ENCODE data around the gene SYTL3. TPM values are rescaled to one million over a fixed set of nuclear protein-coding genes. Genes with fewer than 3 reads are reported as not detected.

SYTL3 gene
- total RNA-seq, 4 donors from 2014 or later: 4.8 to 23.1 (median 11.3) TPM

DNA sequence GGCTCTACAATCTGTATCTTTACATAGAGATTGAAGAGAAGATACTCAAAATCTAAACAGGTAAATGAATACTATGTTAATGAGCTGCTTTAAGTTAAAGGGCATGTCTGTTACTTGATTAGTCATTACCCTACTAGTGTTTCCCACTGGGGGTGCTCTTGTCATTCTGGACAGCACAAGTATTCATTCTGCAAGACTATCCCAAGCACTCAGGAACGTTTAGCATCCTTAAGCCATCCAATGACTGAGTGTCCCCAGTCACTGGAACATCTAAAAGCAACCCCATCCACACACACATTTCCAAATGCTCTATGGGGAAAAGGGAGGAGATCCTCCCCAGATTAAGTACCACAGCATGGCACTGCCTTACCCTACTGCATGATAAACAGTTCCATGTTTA, 143.6 kb downstream of the SYTL3 start:
- no peaks in the 10 kb centered on the region for H3K9me3 ChIP-seq
- H3K36me3 ChIP-seq: peaks cover 0 to 8% (median 0%) of the 10 kb centered on the region in 3 donors
- peak overlapping the region in 2 of 4 donors; percentile 47 to 53 for H3K27ac ChIP-seq
- TF ChIP-seq POLR2A (IDR thresholded peaks at IDR 0.05) (no peak), CTCF (IDR thresholded peaks at IDR 0.05) (peak; percentile 13 to 58 (median 48))
- no peak for DNase-seq
- no peaks in the 10 kb centered on the region for H3K27me3 ChIP-seq
- peaks cover 8 to 76% (median 25%) of the 10 kb centered on the region in 4 donors for H3K4me1 ChIP-seq
- H3K4me3 ChIP-seq: no peak overlapping the region

GRCh38 chr6:158795516-158795915, 145.7 kb downstream of the SYTL3 start:
- Histone ChIP-seq H3K4me3 (no peak overlapping the region), H3K4me1 (peaks cover 11 to 78% (median 28%) of the 10 kb centered on the region in 4 donors), H3K9me3 (no peaks in the 10 kb centered on the region), H3K36me3 (no peaks in the 10 kb centered on the region), H3K27ac (peak overlapping the region; percentile 6 to 84 (median 28)), H3K27me3 (no peaks in the 10 kb centered on the region)
- TF ChIP-seq CTCF (IDR thresholded peaks at IDR 0.05) (no peak), POLR2A (IDR thresholded peaks at IDR 0.05) (peak in 1 of 2 donors; percentile 44)
- DNase-seq: peak in 1 of 3 donors; percentile 71

GRCh38 chr6:158796353-158796752, 146.5 kb downstream of the SYTL3 start:
- no peaks in the 10 kb centered on the region for H3K27me3 ChIP-seq
- no peaks in the 10 kb centered on the region for H3K9me3 ChIP-seq
- H3K4me1 ChIP-seq: peaks cover 11 to 86% (median 31%) of the 10 kb centered on the region in 4 donors
- peak overlapping the region in 3 of 4 donors; percentile 6 to 84 (median 33) for H3K27ac ChIP-seq
- TF ChIP-seq POLR2A (IDR thresholded peaks at IDR 0.05) (no peak), CTCF (IDR thresholded peaks at IDR 0.05) (no peak)
- no peak for DNase-seq
- no peaks in the 10 kb centered on the region for H3K36me3 ChIP-seq
- no peak overlapping the region for H3K4me3 ChIP-seq

- no peak for DNase-seq
- peaks cover 11 to 89% (median 37%) of the 10 kb centered on the region in 4 donors for H3K4me1 ChIP-seq
- H3K4me3 ChIP-seq: no peak overlapping the region
- H3K27me3 ChIP-seq: no peaks in the 10 kb centered on the region
- no peaks in the 10 kb centered on the region for H3K36me3 ChIP-seq
- no peaks in the 10 kb centered on the region for H3K9me3 ChIP-seq
- no peak for TF ChIP-seq CTCF (IDR thresholded peaks at IDR 0.05)
- TF ChIP-seq POLR2A (IDR thresholded peaks at IDR 0.05): no peak
- peak overlapping the region; percentile 55 to 84 (median 68) for H3K27ac ChIP-seq
Observed at GRCh38 chr6:158797331-158798310, 147.8 kb downstream of the SYTL3 start.

DNA sequence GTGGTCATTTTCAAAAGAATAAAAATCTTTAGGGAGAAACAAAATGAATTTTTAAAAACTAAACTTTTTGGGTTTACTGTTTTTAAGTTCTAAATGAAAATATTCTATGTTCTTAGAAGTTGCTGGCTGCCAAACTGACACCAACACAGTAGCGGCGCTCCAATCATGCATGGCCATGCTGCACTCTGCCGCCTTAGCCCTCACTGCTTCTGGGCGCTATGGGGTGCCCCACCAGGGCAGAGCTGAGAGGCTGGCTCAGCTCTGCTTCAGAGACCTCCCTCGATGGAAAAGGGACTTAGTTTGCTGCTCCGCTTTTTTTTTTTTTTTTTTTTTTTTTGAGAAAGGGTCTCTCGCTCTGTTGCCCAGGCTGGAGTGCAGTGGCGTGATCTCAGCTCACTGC, 148.5 kb downstream of the SYTL3 start:
- Histone ChIP-seq H3K9me3 (no peaks in the 10 kb centered on the region), H3K27ac (peak overlapping the region; percentile 55 to 91 (median 68))

More for the DNA sequence above, 148.5 kb downstream of the SYTL3 start:
- TF ChIP-seq CTCF (IDR thresholded peaks at IDR 0.05) (no peak), POLR2A (IDR thresholded peaks at IDR 0.05) (no peak)
- Histone ChIP-seq H3K36me3 (no peaks in the 10 kb centered on the region), H3K4me3 (no peak overlapping the region), H3K27me3 (no peaks in the 10 kb centered on the region), H3K4me1 (peaks cover 11 to 93% (median 40%) of the 10 kb centered on the region in 4 donors)
- DNase-seq: peak in 1 of 3 donors; percentile 60

All from Peyer's patch (tissue), 4 donors.